ENCODE data around the gene DUSP22.

Gene DUSP22

GRCh38 chr6:392441-393390 is 100.4 kb downstream of the DUSP22 start:
- no peak for DNase-seq (ENCODE audit: extremely low read depth, low read depth)
- TF ChIP-seq CTCF (IDR thresholded peaks at IDR 0.05; ENCODE audit: low read depth, low read length, missing control alignments): no peak
- no peak overlapping the region for H3K4me3 ChIP-seq (replicated peaks; ENCODE audit: low read depth, low read length)

- no peak for TF ChIP-seq CTCF (IDR thresholded peaks at IDR 0.05; ENCODE audit: low read depth, low read length, missing control alignments)
- no peak overlapping the region for H3K4me3 ChIP-seq (replicated peaks; ENCODE audit: low read depth, low read length)
- no peak for DNase-seq (ENCODE audit: extremely low read depth, low read depth)
These were observed 101.3 kb downstream of the DUSP22 start for GRCh38 chr6:393391-394221.

GRCh38 chr6:394641-395289 is 102.5 kb downstream of the DUSP22 start:
- no peak overlapping the region for H3K4me3 ChIP-seq (replicated peaks; ENCODE audit: low read depth, low read length)
- TF ChIP-seq CTCF (IDR thresholded peaks at IDR 0.05; ENCODE audit: low read depth, low read length, missing control alignments): no peak

GRCh38 chr6:395432-396125 is 103.3 kb downstream of the DUSP22 start:
- no peak overlapping the region for H3K4me3 ChIP-seq (replicated peaks; ENCODE audit: low read depth, low read length)
- TF ChIP-seq CTCF (IDR thresholded peaks at IDR 0.05; ENCODE audit: low read depth, low read length, missing control alignments): no peak

More at GRCh38 chr6:394641-395289, 102.5 kb downstream of the DUSP22 start:
- no peak for DNase-seq (ENCODE audit: extremely low read depth, low read depth)

GRCh38 chr6:396126-396520 is 103.8 kb downstream of the DUSP22 start:
- DNase-seq (ENCODE audit: extremely low read depth, low read depth): no peak
- H3K4me3 ChIP-seq (replicated peaks; ENCODE audit: low read depth, low read length): no peak overlapping the region
- TF ChIP-seq CTCF (IDR thresholded peaks at IDR 0.05; ENCODE audit: low read depth, low read length, missing control alignments): no peak

More at GRCh38 chr6:395432-396125, 103.3 kb downstream of the DUSP22 start:
- DNase-seq (ENCODE audit: extremely low read depth, low read depth): no peak

GRCh38 chr6:397056-397455 is 104.8 kb downstream of the DUSP22 start:
- no peak for DNase-seq (ENCODE audit: extremely low read depth, low read depth)
- TF ChIP-seq CTCF (IDR thresholded peaks at IDR 0.05; ENCODE audit: low read depth, low read length, missing control alignments): no peak
- H3K4me3 ChIP-seq (replicated peaks; ENCODE audit: low read depth, low read length): no peak overlapping the region

All from HFF-Myc (cell line).